Gastrocnemius medialis (tissue), 4 donors: ENCODE data around the gene USP24.

ENCODE experiments used
- POLR2A ChIP-seq, 2 donors: fragments of 450-650 bp; IDR thresholded peaks; one replicate each; pipeline ENCODE4 v1.6.1; 2017; ENCODE audit warnings: antibody characterized with exemption in 2 of 2, mild to moderate bottlenecking in 2 of 2, moderate library complexity in 2 of 2
- TF ChIP-seq, protein P1 (sequence below), 5 experiments: fragments of 450-650 bp in 3 of 5; fragments of 200-600 bp in 2 of 5; sonication (generic) in 2 of 5; IDR thresholded peaks in 4 of 5; conservative IDR thresholded peaks in 1 of 5; 1 replicate in 4 of 5; 2 replicates in 1 of 5; pipeline ENCODE4 v1.5.1; 2016 to 2019; ENCODE audit warnings: antibody characterized with exemption in 5 of 5, mild to moderate bottlenecking in 3 of 5, moderate library complexity in 3 of 5

DNA sequence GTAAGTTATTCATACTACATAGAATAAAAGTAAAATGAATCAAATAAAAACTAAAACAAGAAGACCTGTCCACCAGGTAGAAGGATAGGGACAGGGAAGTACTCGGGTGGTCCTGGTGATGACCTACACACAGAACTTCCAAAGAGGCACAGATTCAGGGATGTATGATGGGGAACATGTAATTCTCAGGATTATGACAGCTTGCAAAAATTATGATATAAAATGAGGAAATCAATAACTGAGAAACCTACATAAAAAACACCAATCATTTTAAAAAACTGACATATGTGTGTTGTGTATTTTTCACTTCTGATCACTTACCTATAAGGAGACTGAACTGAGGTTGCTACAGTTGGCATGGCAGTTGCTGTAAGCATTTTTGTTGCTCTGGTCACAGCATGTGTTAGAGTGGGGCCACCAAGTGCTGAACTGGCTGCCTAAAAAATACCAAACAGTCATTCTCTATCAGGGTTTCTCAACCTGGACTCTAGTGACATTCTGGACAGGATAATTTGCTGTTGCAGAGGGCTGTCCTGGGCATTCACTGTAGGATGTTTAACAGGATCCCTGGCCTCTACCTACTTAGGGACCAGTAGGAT, 73.8 kb downstream of the USP24 start:
- TF ChIP-seq, protein P1, sequence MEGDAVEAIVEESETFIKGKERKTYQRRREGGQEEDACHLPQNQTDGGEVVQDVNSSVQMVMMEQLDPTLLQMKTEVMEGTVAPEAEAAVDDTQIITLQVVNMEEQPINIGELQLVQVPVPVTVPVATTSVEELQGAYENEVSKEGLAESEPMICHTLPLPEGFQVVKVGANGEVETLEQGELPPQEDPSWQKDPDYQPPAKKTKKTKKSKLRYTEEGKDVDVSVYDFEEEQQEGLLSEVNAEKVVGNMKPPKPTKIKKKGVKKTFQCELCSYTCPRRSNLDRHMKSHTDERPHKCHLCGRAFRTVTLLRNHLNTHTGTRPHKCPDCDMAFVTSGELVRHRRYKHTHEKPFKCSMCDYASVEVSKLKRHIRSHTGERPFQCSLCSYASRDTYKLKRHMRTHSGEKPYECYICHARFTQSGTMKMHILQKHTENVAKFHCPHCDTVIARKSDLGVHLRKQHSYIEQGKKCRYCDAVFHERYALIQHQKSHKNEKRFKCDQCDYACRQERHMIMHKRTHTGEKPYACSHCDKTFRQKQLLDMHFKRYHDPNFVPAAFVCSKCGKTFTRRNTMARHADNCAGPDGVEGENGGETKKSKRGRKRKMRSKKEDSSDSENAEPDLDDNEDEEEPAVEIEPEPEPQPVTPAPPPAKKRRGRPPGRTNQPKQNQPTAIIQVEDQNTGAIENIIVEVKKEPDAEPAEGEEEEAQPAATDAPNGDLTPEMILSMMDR (IDR thresholded peaks at IDR 0.05 in 4 of 5, conservative IDR thresholded peaks at IDR 0.05 in 1 of 5) = no peak
- no peak for TF ChIP-seq POLR2A (IDR thresholded peaks at IDR 0.05)
